B cell (primary cell): ENCODE measurements around the gene TMOD2.

ENCODE experiments used
- CTCF ChIP-seq: fragments of 200-600 bp; IDR thresholded peaks from one replicate; pipeline ENCODE4 v1.8.0; 2022; ENCODE audit warnings: antibody characterized with exemption, mild to moderate bottlenecking
- EZH2 ChIP-seq: IDR thresholded peaks from 2 replicates; pipeline ENCODE4 v1.6.1; 2012; ENCODE audit warnings: borderline replicate concordance, low read depth, mild to moderate bottlenecking, moderate library complexity, low read length; ENCODE audit not compliant: insufficient read depth, poor library complexity, severe bottlenecking

- TF ChIP-seq CTCF: no peak
- TF ChIP-seq EZH2: no peak
Observed at GRCh38 chr15:51709031-51709430, 42.4 kb upstream of the TMOD2 start.
